Left lung (tissue), 10 donors: ENCODE results near the gene SLC35F3. TPM values are rescaled to one million over a fixed set of nuclear protein-coding genes. Genes with fewer than 3 reads are reported as not detected.

ENCODE experiments used
- ATAC-seq: fragments of 200-7000 bp; cut with Tn5 transposase; one replicate; pipeline ENCODE4 v1.9.1; 2020; ENCODE audit warnings: moderate library complexity
- DNase-seq, 4 donors: peaks; one replicate each; pipeline ENCODE4 v3.0.0-alpha.2; 2013 to 2020
- H3K27ac ChIP-seq, 2 donors: fragments of 200-600 bp; sonication (generic) in 1 of 2; one replicate each; pipeline versions ENCODE4 v1.5.0 to v1.8.0; 2020 to 2021
- H3K27me3 ChIP-seq, 2 donors: fragments of 200-600 bp; sonication (generic) in 1 of 2; one replicate each; pipeline versions ENCODE4 v1.5.0 to v1.8.0; 2020 to 2021
- H3K36me3 ChIP-seq, 2 donors: fragments of 200-600 bp; sonication (generic) in 1 of 2; one replicate each; pipeline versions ENCODE4 v1.5.0 to v1.8.0; 2020 to 2021
- H3K4me1 ChIP-seq, 2 donors: fragments of 200-600 bp; one replicate each; pipeline ENCODE4 v1.8.0; 2021
- H3K4me3 ChIP-seq, 2 donors: fragments of 200-600 bp; sonication (generic) in 1 of 2; one replicate each; pipeline versions ENCODE4 v1.5.0 to v1.8.0; 2020 to 2021; ENCODE audit warnings: mild to moderate bottlenecking in 1 of 2
- H3K9me3 ChIP-seq, 2 donors: fragments of 200-600 bp; sonication (generic) in 1 of 2; one replicate each; pipeline versions ENCODE4 v1.5.0 to v1.8.0; 2020 to 2021
- intact Hi-C, 2 donors: fragments of 100-400 bp; cut with DNase I; formaldehyde crosslinking; loops; one replicate each; pipeline versions ENCODE4 v1.11.2 to v1.14.2; 2022
- polyA plus RNA-seq, 6 donors: library from polyadenylated mRNA; unstranded; fragments of 120-200 nt; gene quantifications; one replicate each; pipeline ENCODE4 v1.2.1, GENCODE V29; 2013; ENCODE audit not compliant: insufficient read length in 6 of 6
- total RNA-seq, 2 donors: library from RNA; stranded (reverse); fragmentation: NEBNext Ultra II Directional; extraction: Animal tissue kit (Norgen Biotek cat#: 25700); gene quantifications; one replicate each; pipeline ENCODE4 v1.2.1, GENCODE V29; 2021
- TF ChIP-seq, protein P1 (sequence below), 2 donors: fragments of 200-600 bp; sonication (generic) in 1 of 2; IDR thresholded peaks; one replicate each; pipeline versions ENCODE4 v1.5.0 to v1.8.0; 2021; ENCODE audit warnings: antibody characterized with exemption in 2 of 2
- donor health status: DM: no; HTN: yes; CAD: no.
- donor health status: DM: no; HTN: no; CAD: no.

SLC35F3 gene
- total and polyA plus RNA-seq, 8 donors = 0.58 to 1.9 (median 1.5) TPM

DNA sequence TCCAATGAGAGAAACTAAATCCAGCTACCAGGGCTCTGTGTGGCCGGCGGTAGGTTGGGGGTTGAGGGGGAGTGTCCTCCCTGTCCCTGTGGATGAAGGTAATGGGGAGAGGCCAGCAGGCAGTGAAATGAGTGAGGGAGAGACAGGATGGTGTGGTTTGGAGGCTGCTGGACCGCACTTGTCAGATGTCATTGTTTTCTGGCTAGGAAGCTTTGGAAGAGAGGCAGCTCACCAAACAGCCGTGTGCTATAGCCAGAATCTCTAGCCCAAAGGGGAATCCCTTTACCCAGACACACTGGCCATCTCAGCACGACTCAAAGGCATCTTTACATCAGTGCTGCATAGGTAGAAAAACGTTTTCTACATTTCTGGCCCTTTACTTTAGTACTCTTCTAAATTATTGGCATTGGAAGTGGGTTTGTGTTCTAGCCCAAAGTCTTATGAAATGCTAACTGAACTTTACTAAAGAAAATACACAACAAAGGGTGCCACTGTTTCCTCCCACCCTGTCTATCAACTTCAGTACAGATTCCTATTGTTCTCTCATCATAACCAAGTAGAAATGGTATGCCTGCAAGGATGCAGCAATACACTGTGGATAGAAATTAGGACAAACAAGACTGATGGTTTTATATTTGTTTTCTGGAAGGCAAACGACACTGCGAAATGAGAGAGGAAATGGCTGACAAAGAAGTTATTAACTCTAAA is 372.8 kb downstream of the SLC35F3 start:
- DNase-seq (no peak), ATAC-seq (no peak)
- Histone ChIP-seq H3K27ac (no peak overlapping the region), H3K4me1 (no peaks in the 10 kb centered on the region), H3K9me3 (no peaks in the 10 kb centered on the region), H3K27me3 (no peaks in the 10 kb centered on the region), H3K4me3 (no peak overlapping the region), H3K36me3 (no peaks in the 10 kb centered on the region)
- intact Hi-C loops = no loop called here
- TF ChIP-seq, protein P1, sequence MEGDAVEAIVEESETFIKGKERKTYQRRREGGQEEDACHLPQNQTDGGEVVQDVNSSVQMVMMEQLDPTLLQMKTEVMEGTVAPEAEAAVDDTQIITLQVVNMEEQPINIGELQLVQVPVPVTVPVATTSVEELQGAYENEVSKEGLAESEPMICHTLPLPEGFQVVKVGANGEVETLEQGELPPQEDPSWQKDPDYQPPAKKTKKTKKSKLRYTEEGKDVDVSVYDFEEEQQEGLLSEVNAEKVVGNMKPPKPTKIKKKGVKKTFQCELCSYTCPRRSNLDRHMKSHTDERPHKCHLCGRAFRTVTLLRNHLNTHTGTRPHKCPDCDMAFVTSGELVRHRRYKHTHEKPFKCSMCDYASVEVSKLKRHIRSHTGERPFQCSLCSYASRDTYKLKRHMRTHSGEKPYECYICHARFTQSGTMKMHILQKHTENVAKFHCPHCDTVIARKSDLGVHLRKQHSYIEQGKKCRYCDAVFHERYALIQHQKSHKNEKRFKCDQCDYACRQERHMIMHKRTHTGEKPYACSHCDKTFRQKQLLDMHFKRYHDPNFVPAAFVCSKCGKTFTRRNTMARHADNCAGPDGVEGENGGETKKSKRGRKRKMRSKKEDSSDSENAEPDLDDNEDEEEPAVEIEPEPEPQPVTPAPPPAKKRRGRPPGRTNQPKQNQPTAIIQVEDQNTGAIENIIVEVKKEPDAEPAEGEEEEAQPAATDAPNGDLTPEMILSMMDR (IDR thresholded peaks at IDR 0.05) = no peak

DNA sequence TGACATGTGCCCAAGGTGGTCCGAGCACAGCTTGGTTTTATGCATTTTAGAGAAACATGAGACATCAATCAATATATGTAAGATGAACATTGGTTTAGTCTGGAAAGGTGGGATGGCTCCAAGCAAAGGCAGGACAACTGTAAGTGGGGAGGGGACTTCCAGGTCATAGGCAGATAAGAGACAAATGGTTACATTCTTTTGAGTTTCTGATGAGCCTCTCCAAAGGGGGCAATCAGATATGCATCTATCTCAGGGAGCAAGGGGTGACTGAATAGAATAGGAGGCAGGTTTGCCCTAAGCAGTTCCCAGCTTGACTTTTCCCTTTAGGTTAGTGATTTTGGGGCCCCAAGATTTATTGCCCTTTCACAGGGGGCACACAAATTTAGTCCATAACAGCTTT is 374.5 kb downstream of the SLC35F3 start:
- H3K4me3 ChIP-seq = no peak overlapping the region
- ATAC-seq = no peak
- H3K27ac ChIP-seq = no peak overlapping the region
- H3K27me3 ChIP-seq = no peaks in the 10 kb centered on the region
- no peak for DNase-seq
- H3K9me3 ChIP-seq = no peaks in the 10 kb centered on the region
- intact Hi-C loops = no loop called here
- no peaks in the 10 kb centered on the region for H3K36me3 ChIP-seq
- H3K4me1 ChIP-seq = no peaks in the 10 kb centered on the region
- TF ChIP-seq, protein P1 (IDR thresholded peaks at IDR 0.05) = no peak

DNA sequence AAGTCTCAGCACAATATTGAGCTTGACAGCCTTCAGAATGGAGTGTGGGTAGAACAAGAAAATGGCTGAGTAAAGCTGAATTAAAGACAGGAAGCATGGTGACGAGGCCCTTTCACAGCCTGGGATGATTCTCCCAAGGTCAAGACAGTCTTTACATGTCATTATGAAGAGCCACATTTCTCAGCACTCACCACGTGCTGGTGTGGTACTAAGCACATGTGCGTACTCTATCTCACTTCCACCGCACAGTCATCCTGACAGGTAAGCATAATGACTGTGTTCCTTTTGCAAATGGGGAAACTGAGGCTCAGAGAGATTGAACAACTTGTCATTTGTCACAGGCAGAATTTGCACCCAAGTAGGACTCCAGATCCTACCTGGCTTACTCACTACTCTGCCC is 376.0 kb downstream of the SLC35F3 start:
- Histone ChIP-seq H3K4me1 (no peaks in the 10 kb centered on the region), H3K9me3 (no peaks in the 10 kb centered on the region), H3K27me3 (no peaks in the 10 kb centered on the region), H3K4me3 (no peak overlapping the region), H3K27ac (no peak overlapping the region), H3K36me3 (no peaks in the 10 kb centered on the region)
- DNase-seq = no peak
- ATAC-seq = no peak
- TF ChIP-seq, protein P1 (IDR thresholded peaks at IDR 0.05) = no peak
- intact Hi-C loops = no loop called here

DNA sequence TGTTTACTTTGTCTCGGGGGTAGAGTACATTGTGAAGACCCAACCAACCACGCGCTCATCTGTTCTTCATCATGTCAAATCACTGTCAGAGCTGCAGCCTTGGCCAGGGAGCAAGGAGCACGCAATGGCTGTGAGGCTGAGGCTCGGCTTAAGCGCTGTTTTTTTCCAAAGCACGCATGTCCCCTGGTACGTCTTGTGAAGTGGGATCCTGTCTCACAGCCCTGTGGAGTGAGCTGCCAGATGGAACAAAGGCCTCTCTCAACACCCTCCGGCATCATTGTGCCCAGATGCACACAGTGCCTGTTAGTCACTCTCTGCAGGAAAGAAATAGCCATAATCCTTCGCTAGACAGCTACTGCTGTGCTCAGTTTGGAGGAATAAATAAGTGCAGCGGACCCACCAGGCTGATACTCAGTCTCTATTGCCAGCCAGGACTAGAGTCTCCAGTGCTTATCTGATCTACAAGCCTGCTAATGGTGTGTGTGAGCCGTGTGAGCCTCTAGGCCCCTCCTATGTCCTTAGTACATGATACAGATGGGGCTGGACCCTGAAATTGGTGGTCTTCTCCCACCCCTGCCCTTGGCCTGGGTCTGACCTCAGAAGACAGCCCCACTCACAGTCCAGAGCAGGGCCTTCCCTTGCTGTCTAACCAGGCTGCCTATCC is 377.5 kb downstream of the SLC35F3 start:
- H3K36me3 ChIP-seq = no peaks in the 10 kb centered on the region
- H3K27ac ChIP-seq = no peak overlapping the region
- intact Hi-C loops = no loop called here
- H3K27me3 ChIP-seq = no peaks in the 10 kb centered on the region
- no peaks in the 10 kb centered on the region for H3K9me3 ChIP-seq
- no peak overlapping the region for H3K4me3 ChIP-seq
- H3K4me1 ChIP-seq = no peaks in the 10 kb centered on the region
- ATAC-seq (no peak), DNase-seq (no peak)
- TF ChIP-seq, protein P1 (IDR thresholded peaks at IDR 0.05) = no peak

DNA sequence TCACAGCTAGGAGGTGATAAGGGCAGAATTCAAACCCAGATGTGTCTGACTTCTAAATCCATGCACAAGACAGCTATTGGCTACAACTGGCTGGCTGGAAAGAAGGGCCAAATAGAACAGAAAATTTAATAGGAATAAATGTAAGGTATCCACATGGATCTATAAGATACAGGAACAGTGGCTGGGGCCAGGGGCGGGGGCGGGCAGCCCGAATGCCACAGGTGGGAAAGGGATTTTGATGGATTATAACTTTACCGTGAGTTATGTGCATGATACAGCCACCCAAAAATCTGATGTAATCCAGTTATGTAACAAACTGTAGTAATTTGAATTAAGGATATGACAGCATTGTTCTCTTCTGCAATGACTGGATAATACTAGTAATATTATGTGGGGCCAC is 381.7 kb downstream of the SLC35F3 start:
- Histone ChIP-seq H3K27ac (no peak overlapping the region), H3K4me3 (no peak overlapping the region), H3K36me3 (no peaks in the 10 kb centered on the region), H3K4me1 (no peaks in the 10 kb centered on the region), H3K27me3 (no peaks in the 10 kb centered on the region), H3K9me3 (peaks cover 0 to 19% of the 10 kb centered on the region in 2 donors)
- DNase-seq (no peak), ATAC-seq (no peak)
- intact Hi-C loops = no loop called here
- TF ChIP-seq, protein P1 (IDR thresholded peaks at IDR 0.05) = no peak
